ENCODE results near the gene LDLRAD1. TPM values are rescaled to one million over a fixed set of nuclear protein-coding genes. Genes with fewer than 3 reads are reported as not detected.

LDLRAD1 gene
- total and polyA plus RNA-seq, 8 donors, result 0.12 to 0.40 TPM; not detected in 6

DNA sequence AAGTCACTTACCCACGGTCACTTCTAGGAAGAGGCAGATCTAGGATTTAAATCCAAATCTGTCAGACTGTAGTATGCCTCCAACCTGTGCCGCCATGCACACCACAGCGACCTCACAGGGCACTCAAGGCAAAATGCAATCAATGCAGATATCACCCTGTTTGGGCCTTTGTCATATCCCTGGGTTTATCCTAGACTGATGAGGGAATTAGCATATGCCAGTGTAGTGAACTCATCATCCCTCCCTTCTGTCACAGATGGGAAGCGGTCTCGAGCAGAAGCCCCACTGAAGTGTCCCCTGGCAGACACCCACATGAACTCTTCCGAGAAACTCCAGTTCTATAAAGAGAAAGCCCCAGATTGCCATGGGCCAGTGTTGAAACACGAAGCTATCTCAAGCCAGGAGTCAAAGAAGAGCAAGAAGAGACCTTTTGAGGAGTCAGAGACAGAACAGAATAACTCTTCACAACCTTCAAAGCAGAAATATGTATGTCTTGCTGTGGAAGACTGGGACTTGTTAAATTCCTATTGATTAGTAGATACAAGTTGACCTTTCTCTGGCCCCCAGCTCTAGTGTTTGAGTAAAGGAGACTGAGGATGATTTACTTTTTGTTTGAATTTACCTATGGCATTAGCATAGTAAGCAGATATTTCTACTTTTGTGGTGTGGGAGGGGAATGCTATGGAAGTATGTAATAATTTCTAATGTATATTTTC, 50.4 kb downstream of the LDLRAD1 start:
- no peak overlapping the region for H3K27ac ChIP-seq
- H3K36me3 ChIP-seq, result peaks cover 54 to 98% (median 94%) of the 10 kb centered on the region in 4 donors
- intact Hi-C loops (cut with DNase I; ENCODE audit: low total_unique reads), result no loop called here
- no peak overlapping the region for H3K4me3 ChIP-seq
- TF ChIP-seq POLR2AphosphoS5 (IDR thresholded peaks at IDR 0.05) (no peak), EP300 (IDR thresholded peaks at IDR 0.05) (no peak), POLR2A (IDR thresholded peaks at IDR 0.05) (no peak)
- TF ChIP-seq, protein P1, sequence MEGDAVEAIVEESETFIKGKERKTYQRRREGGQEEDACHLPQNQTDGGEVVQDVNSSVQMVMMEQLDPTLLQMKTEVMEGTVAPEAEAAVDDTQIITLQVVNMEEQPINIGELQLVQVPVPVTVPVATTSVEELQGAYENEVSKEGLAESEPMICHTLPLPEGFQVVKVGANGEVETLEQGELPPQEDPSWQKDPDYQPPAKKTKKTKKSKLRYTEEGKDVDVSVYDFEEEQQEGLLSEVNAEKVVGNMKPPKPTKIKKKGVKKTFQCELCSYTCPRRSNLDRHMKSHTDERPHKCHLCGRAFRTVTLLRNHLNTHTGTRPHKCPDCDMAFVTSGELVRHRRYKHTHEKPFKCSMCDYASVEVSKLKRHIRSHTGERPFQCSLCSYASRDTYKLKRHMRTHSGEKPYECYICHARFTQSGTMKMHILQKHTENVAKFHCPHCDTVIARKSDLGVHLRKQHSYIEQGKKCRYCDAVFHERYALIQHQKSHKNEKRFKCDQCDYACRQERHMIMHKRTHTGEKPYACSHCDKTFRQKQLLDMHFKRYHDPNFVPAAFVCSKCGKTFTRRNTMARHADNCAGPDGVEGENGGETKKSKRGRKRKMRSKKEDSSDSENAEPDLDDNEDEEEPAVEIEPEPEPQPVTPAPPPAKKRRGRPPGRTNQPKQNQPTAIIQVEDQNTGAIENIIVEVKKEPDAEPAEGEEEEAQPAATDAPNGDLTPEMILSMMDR (IDR thresholded peaks at IDR 0.05), result no peak
- no peak for DNase-seq
- H3K9me3 ChIP-seq, result no peaks in the 10 kb centered on the region
- peaks cover 0 to 9% (median 0%) of the 10 kb centered on the region in 4 donors for H3K4me1 ChIP-seq
- H3K27me3 ChIP-seq, result no peaks in the 10 kb centered on the region
- WGBS, 5 donors, result 89 to 92% (median 92%) methylated on average over 7 of the region's 7 CpGs

- TF ChIP-seq EP300 (IDR thresholded peaks at IDR 0.05), result no peak
- TF ChIP-seq, protein P1 (IDR thresholded peaks at IDR 0.05), result no peak
- no peak for TF ChIP-seq POLR2AphosphoS5 (IDR thresholded peaks at IDR 0.05)
- no peak for TF ChIP-seq POLR2A (IDR thresholded peaks at IDR 0.05)
- DNase-seq, result no peak
- WGBS, 5 donors, result 39 to 79% (median 67%) methylated on average over 3 of the region's 3 CpGs
- intact Hi-C loops (cut with DNase I; ENCODE audit: low total_unique reads), result no loop called here
- Histone ChIP-seq H3K4me1 (peaks cover 0 to 9% (median 0%) of the 10 kb centered on the region in 4 donors), H3K9me3 (no peaks in the 10 kb centered on the region), H3K36me3 (peaks cover 61 to 100% (median 98%) of the 10 kb centered on the region in 4 donors), H3K4me3 (no peak overlapping the region), H3K27me3 (no peaks in the 10 kb centered on the region), H3K27ac (no peak overlapping the region)
These were observed 51.2 kb downstream of the LDLRAD1 start for GRCh38 chr1:53966794-53967193.

DNA sequence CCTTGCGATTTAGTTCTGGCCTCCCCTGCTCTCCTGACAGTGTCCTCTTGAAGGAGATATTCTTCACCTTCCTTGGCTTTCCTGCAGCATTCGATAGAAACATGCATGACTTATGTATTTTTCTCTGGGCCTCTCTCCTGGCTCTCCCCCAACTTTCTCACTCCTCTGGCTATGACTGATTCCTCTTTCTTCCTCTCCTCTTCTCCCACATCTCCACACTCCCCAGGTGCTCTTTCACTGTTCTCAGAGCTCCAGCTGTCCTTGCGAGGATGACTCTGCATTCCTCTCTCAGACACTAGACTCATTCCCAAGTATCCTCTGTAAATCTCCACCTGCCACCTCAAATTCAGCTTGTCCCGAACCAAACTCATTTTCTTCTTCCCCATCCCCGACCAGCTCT, 53.9 kb downstream of the LDLRAD1 start:
- no peak for DNase-seq
- no peak overlapping the region for H3K27ac ChIP-seq
- H3K36me3 ChIP-seq, result peaks cover 71 to 97% (median 93%) of the 10 kb centered on the region in 4 donors
- TF ChIP-seq, protein P1 (IDR thresholded peaks at IDR 0.05), result no peak
- no peak for TF ChIP-seq POLR2A (IDR thresholded peaks at IDR 0.05)
- TF ChIP-seq POLR2AphosphoS5 (IDR thresholded peaks at IDR 0.05), result no peak
- no peak for TF ChIP-seq EP300 (IDR thresholded peaks at IDR 0.05)
- intact Hi-C loops (cut with DNase I; ENCODE audit: low total_unique reads), result no loop called here
- no peak overlapping the region for H3K4me3 ChIP-seq
- H3K27me3 ChIP-seq, result no peaks in the 10 kb centered on the region
- 82 to 89% (median 83%) methylated on average over 5 of the region's 5 CpGs for WGBS, 5 donors
- H3K4me1 ChIP-seq, result peaks cover 0 to 9% (median 0%) of the 10 kb centered on the region in 4 donors
- H3K9me3 ChIP-seq, result no peaks in the 10 kb centered on the region

GRCh38 chr1:53963460-53963859, 54.5 kb downstream of the LDLRAD1 start:
- Histone ChIP-seq H3K27me3 (no peaks in the 10 kb centered on the region), H3K4me3 (no peak overlapping the region), H3K4me1 (peaks cover 0 to 9% (median 0%) of the 10 kb centered on the region in 4 donors), H3K36me3 (peaks cover 70 to 97% (median 93%) of the 10 kb centered on the region in 4 donors), H3K27ac (no peak overlapping the region), H3K9me3 (no peaks in the 10 kb centered on the region)
- TF ChIP-seq, protein P1 (IDR thresholded peaks at IDR 0.05), result no peak
- TF ChIP-seq EP300 (IDR thresholded peaks at IDR 0.05) (no peak), POLR2A (IDR thresholded peaks at IDR 0.05) (no peak), POLR2AphosphoS5 (IDR thresholded peaks at IDR 0.05) (no peak)
- no peak for DNase-seq
- 78 to 91% (median 88%) methylated on average over 4 of the region's 4 CpGs for WGBS, 5 donors
- intact Hi-C loops (cut with DNase I; ENCODE audit: low total_unique reads), result no loop called here

All from stomach (tissue), 9 donors.